Fibroblast of pulmonary artery (primary cell): ENCODE measurements around the gene GPBAR1.

ENCODE experiments used
- DNase-seq: peaks from one replicate; pipeline ENCODE4 v3.0.0-alpha.2; 2010; ENCODE audit warnings: low read depth
- H3K4me3 ChIP-seq: replicated peaks from 2 replicates; pipeline ENCODE4 v1.5.1; 2011; ENCODE audit warnings: low read depth, mild to moderate bottlenecking, control low read depth, low read length, moderate library complexity
- TF ChIP-seq, protein P1 (sequence below): IDR thresholded peaks from 2 replicates; pipeline ENCODE4 v1.5.1; 2011; ENCODE audit warnings: mild to moderate bottlenecking, control low read depth, low read length, inconsistent platforms; ENCODE audit errors: missing control alignments

GPBAR1 gene

DNA sequence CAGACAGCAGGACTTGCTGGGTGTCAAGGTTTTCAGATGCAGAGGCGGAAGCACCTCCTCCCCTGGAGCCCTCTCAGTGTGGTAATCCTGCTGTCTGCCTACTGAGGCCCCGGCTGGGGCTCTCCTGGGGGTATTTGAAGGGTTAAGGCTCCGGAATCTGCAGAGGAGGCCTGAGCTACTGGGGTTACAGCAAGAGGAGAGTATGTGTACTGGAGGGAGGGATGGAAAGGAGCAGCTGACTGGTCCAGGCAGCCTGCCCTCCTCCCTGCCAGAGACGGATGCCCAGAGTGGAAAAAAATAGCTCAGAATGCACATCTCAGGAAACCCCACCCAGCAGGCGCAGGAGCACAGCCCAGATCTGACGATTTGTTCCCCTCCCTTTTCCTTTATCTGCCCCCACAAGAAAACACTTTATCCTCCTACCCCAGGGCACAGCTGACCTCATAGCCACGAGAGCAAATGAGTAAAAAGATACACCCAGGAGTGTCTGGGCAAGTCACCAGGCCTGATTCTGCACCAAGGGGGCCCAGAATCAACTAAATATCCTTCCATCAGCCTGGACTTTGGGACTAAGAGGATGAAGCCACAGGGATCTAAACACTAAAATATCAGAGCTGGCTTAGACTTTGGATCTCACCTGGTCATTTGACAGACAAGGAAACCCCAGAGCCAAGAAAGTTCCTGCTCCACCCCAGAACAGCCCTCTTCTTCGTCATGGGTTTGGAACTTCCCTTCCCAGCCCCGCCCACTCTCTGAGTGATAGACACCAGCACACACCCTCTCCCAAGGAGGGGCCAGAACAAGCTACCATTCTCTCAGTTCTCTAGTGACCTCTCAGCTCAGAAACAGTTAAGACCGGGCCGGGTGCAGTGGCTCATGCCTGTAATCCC is 26.0 kb downstream of the GPBAR1 start:
- peak; percentile 97 for DNase-seq
- H3K4me3 ChIP-seq, result peak overlapping the region; percentile 54
- TF ChIP-seq, protein P1, sequence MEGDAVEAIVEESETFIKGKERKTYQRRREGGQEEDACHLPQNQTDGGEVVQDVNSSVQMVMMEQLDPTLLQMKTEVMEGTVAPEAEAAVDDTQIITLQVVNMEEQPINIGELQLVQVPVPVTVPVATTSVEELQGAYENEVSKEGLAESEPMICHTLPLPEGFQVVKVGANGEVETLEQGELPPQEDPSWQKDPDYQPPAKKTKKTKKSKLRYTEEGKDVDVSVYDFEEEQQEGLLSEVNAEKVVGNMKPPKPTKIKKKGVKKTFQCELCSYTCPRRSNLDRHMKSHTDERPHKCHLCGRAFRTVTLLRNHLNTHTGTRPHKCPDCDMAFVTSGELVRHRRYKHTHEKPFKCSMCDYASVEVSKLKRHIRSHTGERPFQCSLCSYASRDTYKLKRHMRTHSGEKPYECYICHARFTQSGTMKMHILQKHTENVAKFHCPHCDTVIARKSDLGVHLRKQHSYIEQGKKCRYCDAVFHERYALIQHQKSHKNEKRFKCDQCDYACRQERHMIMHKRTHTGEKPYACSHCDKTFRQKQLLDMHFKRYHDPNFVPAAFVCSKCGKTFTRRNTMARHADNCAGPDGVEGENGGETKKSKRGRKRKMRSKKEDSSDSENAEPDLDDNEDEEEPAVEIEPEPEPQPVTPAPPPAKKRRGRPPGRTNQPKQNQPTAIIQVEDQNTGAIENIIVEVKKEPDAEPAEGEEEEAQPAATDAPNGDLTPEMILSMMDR, result no peak

- DNase-seq, result peak; percentile 67
- H3K4me3 ChIP-seq, result peak overlapping the region; percentile 89
- TF ChIP-seq, protein P1, result no peak
Observed at GRCh38 chr2:218289639-218290315, 29.0 kb downstream of the GPBAR1 start.

- TF ChIP-seq, protein P1, result no peak
- no peak for DNase-seq
- peak overlapping the region; percentile 89 for H3K4me3 ChIP-seq
Observed at GRCh38 chr2:218290316-218291261, 29.8 kb downstream of the GPBAR1 start.

DNA sequence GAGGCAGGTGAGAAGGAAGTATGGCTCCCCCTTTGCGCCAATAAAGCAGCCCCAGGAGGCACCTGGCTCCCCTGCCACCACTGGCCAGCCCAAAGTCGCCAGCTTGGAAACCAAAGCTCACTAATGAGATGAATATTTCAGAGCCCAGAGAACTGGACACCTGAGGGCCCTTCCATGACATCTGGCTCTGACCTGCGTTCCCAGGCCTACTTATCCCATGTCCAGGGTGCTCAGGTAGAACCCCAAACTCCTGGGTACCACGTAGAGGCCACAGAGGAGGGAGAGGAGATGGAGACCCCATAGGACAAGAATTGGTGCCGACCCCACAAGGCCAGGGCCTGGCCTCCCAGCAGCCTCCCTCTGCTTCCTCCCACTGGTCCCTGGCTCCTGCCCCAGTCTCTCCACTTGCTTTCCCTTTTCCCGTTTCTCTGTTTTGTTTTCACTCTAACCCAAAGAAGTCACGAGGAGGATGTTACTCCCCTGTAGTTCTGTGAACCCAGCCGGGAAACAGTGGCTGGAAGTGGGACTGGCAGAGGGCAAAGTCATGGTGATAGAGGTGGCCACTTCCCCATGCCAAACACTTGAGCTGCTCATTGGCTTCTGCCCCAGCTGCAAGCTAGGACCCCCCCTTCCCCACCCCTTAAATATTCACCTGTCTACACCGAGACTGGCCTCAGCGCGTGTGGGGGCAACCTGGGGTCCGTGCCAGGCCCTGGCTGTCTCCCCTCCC is 30.7 kb downstream of the GPBAR1 start:
- DNase-seq, result peak; percentile 36
- H3K4me3 ChIP-seq, result peak overlapping the region; percentile 89
- TF ChIP-seq, protein P1, result no peak

DNA sequence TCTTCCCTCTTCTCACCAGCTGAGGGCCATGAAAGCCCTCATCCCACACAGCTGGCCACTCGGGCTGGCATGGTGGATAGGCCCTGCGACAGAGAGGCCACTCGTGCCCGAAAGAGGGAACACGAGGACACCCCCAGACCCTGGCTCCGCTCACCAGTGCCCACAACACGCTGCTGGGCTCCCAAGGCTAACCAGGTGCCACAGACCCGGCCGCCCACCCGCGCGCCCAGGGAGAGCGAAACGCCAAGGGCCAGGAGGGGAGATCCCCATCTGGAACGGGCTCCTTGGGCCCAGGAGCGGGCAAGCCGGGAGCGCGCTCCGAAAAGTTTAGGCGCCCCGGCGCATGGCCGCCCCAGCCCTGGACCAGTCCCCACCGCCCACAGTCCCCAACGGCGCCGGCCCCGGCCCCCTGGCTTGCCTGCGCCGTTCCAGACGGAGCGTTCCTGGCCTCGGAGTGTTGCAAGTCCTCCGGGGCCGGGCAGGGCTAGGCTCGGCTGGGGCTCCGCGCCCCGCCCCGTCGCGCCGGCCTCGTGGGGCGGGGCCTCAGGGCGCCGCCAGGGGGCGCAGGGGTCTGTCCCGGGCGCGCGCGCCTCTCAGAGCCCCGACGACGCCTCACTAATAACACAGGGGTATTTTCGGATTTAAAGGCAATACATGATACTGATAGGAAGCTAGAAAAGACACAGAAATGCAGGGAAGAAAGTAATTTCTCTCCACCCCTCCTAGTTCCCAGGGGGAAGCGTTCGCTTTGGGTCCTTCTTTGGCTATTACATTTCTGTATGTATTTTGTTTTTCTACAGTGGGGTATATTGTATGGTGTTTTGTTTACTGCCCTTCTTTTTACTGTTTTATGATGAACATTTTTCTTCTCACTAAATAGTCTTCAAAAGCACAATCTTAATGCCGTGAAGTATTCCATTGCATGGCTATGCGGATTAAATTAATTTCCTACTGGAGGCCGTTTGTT is 31.5 kb downstream of the GPBAR1 start, which contains the start of gene TMBIM1:
TMBIM1 (minus strand) TSS at position 456 of the 967 bp plus-strand sequence. CDS start 10,362 bp downstream, outside the sequence.
- TF ChIP-seq, protein P1, result peak; percentile 38
- peak within 1 kb of the TSS; percentile 89 for H3K4me3 ChIP-seq
- peak; percentile 75 for DNase-seq
